M059J (cell line): ENCODE measurements around the gene FAS. TPM values are rescaled to one million over a fixed set of nuclear protein-coding genes. Genes with fewer than 3 reads are reported as not detected.

Experiments
- DNase-seq: peaks from one replicate; pipeline ENCODE4 v3.0.0-alpha.2; 2012; ENCODE audit warnings: low read depth
- total RNA-seq: library from RNA; depleted of rRNA; stranded (reverse); fragments of >200 nt; shearing (Covaris generic); gene quantifications from 2 replicates; pipeline ENCODE4 v1.2.3, GENCODE V29; 2014

FAS gene
- total RNA-seq, 1 experiment from 2014 or later: 21.2 TPM

DNA sequence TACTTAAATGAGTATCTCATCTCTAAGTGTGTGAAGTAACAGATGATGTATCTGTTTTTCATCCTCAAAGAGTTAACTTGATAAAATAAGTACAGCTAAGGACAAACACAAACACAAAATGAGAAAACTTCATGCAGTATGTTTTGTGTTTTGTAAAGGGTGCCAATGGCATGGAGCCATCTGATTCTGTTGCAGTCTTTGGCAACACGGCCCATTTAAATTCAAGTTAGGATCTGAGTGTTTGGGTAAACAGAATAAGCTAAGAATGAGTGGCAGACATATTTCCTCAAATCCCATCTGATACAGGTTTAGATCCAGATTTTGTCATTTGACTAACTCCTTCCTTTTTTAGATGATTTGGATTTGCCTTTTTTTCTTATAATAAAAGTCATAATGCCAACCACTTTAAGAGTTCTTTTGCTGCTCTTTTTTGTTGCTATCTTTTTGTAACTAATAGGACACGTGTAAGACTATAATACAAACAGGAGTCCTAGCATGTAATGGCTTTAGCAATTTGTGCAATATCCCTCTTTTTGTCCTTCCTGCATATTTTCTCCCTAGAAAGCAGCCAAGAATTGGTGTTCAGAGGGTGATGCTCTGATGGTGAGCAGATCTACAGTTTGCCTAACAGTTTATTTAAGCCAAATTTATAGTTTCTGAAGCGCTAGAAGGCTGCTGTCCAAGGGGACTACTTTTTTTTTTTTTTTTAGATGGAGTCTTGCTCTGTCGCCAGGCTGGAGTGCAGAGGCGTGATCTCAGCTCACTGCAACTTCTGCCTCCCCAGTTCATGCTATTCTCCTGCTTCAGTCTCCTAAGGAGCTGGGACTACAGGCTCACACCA, 19.2 kb upstream of the FAS start:
- no peak for DNase-seq

DNA sequence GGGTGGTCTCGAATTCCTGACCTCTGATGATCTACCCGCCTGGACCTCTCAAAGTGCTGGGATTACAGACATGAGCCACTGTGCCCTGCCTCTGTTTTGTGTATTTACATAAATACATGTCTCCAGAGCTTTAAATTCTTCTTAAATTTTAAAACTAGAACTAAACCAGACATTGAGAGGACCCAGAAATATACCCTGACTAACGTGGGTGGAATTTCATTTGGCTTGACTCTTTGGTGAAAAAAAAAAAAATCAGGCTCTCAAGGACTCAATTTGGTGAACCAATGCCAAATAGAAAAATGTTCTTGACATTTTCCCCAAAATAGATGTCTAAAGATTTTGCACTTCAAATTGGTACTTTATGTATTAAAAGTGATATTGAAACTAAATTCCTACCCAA, 16.6 kb upstream of the FAS start:
- peak; percentile 34 for DNase-seq

DNA sequence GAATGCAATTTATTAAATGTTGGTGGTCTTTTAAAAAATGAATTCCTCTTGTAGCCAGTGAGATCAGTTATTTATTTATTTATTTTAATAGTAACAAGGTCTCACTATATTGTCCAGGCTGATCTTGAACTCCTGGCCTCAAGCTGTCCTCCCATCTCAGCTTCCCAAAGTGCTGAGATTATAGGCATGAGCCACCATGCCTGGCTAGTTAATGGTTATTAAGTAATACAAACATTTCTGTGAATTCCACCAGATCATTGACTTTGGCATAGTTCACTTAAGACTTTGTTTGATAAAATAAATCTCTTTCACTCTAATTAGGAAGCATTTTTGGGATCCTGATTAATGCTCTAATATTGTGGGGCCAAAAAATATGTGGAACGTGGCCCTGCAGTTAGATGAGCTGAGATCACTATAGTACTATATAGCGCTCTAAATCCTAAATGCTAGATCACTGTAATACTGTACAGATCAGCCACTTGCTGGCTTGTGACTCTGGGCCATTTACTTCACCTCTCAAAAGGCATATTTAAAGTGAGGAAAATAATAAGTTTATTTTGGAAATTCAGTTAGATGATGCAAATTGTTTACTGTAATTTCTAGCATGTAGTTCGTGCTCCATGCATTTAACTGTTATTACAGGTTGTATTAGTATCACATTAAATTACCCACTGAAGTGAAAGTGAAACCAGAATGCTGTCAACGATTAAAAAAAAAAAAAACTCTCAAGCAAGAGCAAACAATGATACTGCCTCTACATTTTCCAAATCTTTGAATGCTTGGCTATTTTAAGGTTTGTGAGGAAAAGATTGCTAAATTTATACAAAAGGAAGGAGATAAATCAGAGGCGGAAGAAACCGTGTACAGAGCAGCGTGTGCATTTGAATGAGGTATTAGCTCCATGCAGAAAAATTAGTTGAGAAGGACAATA, 15.9 kb upstream of the FAS start:
- peak; percentile 51 for DNase-seq

DNA sequence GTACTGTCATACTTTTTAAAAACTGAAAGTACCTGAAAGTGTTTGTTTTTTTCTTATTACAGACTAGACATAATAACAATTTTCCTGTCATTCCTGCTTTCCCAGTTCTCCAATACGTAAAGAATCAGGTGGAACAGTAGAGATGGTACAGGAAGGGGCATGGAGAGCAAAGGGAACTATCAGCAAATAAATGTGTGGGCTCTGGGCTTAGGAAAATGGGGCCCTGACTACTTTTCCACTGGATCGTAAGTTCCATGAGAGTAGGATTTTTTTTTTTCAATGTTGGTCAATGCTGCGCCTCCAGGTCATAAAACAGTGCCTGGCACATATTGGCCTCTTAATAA, 15.2 kb upstream of the FAS start:
- DNase-seq: peak; percentile 24

DNA sequence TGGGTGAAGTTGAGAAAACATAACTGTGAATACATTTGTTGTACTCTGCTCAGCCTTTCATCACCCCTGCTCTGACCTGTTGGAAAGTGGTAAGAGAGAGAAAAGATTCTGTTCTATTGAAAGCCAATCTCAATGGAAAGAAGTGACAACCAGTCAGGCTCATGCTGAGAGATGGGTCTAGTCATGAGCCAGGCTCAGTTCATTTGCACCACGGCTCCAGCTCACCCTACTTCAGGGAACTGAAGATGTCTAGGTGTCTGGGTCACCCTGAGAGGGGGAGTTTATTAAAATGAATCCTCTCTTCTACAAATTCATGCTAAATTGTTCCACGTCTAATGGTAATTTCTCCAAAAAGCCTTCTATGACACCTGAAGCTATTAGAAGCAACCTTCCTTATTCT, 12.1 kb upstream of the FAS start:
- DNase-seq: no peak

DNA sequence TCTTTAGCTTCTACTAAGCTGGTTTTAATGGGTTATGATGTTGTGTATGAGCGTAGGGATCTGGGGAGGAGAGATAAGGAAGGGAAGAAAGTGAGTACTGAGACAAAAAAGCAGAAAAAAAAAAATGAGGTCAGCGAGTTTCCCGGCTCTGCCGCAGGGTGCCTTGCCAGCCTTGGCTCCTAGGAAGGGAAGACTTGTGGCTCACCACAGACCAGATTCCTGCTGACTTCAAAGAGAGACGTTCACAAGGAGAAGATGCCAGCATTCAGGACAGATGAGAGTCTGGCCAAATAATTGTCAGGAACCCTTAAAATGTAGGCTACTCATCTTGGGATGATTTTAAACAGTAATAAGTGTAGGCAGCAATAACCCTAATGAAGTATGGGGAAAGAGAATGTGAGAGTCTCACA, 11.4 kb upstream of the FAS start:
- peak; percentile 95 for DNase-seq

DNA sequence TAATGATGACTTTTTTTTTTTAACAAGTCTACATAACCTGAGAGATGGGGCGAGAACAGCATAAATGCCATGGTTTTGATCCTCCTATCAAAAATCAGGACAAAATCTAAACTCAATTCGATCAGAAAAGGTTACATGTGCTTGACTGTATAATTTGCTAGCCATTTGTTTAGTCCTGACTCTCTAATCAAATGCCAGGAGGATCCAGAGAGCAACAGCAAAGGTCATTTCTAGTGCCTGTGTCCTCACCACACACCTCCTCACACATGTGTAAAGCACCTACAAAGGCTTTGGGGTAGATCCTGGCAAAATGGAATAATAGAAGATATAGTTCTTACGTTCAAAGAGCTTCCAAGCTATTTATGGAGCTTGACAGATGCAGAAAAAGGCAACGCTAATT, 11.0 kb upstream of the FAS start:
- DNase-seq: no peak

DNA sequence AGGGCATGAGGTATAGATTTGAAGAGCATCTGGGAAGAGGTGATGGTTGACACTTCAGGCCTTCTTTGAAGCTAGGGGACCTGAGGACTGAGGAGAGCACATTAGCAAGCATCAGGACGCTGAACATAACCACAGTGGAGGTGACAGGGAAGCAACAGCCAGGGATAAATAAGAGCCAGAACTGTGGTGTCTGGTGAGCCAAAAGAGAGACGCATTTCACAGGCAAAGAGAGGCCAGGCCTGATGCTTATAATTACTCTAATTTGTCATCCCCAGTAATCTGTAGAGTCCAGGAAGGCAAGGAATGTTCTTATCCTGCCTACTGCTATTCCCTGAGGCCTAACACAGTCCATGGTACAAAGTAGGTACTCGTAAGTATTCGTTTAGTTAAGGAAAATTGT, 10.4 kb upstream of the FAS start:
- no peak for DNase-seq

DNA sequence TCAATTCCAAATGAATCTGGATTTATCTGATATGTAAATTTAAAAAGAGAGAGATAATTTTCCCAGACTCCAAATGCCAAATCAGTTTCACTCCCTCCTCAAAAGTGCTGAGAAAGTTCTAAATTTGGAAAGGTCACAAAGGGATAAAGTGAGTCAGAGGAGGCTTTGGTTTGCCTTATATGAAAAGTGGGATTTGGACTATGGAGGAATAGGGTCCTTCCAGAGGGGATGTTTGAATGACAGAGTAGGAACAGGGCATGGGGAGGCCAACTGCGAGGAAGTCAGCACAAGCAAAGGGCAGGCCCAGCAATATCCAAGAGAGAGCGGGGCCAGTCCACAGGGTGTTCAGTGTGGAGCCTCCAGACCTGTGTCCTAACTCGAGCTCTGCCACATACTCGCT, 9.8 kb upstream of the FAS start:
- no peak for DNase-seq

DNA sequence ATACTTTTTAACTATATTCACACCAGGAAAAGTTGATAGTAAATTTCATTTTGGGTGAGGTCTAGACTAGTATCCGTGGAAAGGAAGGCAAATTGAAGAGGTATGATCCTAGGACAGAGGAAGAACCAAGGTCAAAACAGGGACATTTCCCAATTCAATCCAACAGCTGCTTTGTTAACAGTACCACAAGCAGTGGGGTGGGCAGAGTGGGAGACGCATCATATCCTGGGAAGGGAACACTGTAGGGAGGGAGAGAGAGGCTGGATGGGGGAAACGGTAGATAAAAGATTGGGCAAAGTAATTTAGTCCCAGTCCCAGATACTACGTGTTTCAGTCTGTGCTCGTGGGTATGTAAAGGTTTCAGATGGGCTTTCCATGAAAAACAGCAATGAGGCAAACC, 9.2 kb upstream of the FAS start:
- DNase-seq: no peak

DNA sequence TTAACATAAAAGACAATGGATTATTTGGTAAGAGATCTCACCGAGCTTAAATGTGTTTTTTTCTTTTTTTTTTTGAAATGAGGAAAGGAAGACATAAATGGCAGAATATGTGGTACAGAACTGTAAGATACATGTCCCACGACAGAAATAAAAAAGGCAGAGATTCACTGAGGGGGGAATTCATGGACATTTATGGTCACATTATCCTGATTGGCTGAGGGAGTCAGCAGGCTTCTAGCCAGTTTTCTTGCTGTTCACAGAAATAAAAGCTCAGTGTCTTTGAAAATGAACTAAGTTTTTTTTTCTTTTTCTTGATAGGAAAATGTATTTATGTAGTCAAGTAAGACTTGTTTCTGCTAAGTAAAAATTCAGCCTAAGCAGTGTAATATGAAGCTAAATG, 8.2 kb upstream of the FAS start:
- no peak for DNase-seq

DNA sequence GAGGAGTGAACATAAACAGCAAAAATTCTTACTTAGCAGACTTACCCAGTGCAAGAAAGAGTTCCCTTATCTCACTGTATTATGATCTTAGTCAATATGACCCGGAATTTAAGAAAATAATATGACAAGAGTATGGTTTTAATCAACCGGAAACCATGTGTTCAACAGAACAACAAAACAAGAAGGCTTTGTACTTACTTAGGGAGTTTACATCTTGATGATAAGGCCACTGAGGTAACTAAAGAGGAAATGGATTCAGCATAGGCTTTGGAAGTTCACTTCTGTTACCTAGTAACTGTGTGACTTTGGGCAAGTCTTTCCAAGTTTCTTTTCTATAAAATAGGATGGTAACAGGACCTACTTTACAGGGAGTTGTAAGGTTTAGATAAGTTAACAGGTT, 7.4 kb upstream of the FAS start:
- DNase-seq: no peak

DNA sequence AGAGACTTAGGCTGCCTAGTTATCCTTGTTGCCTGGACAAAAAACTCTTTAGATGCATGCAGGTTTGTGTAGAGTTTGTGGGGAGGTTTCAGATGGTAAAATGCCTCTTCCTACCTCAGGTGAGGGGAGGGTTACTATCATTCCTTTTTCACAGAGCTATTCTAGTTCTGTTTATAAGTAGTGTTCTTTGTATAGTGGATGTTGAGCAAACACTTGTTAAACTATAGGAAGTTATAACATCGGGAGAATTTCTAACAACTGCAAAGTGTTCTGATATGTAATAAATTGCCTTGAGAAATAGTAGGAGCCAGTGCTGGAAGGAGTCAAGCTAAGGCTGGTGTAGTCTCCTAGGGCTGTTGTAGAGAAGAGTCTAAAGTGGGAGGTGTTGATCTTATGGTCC, 6.7 kb upstream of the FAS start:
- DNase-seq: no peak

DNA sequence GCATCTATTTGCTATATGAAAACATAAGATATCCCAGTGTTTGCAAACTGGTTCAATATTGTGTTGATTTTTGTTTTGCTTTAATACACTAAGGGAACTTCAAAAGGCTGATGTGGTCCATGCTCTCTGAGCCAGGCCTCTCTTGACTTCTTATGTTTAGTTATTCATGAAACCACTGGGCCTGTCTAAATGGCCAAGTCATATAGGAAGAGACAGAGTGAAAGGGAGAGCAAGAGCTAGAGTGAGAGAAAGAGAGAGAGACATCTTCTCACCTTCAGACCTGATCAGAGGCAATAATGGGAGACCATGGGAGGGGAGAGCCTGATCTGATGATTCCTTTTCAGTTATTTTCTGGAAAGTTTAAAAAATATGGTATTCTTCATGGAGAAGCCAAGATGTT, 6.1 kb upstream of the FAS start:
- no peak for DNase-seq

DNA sequence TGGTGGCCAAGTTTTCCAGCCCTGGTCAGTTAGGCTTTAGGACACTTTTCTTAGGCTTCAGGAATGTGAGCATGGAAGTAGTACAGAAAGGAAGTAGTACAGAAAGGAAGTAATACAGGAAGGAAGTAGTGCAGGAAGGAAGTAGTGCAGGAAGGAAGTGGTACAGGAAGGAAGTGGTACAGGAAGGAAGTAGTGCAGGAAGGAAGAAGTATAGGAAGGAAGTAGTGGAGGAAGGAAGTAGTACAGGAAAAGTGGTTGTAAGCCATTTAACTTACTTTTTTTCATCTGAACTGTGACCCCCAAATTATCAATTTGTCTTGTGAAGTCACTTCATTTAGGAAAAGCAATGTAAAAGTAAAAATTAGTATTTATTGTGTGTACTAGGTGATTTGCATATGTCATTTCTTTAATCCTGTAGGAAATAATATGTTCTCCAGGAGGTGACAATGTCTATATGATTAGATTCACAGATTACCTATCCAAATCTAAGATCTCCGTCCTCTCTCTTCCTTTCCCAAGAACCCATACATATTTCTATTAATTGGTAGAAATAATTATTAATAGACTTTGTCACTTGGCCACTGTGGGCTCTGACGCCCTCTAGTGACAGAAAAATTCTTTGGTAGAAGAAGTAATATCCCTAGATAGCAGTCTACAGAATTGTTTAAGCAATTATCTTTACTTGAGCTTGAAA, 3.9 kb upstream of the FAS start:
- peak; percentile 34 for DNase-seq

DNA sequence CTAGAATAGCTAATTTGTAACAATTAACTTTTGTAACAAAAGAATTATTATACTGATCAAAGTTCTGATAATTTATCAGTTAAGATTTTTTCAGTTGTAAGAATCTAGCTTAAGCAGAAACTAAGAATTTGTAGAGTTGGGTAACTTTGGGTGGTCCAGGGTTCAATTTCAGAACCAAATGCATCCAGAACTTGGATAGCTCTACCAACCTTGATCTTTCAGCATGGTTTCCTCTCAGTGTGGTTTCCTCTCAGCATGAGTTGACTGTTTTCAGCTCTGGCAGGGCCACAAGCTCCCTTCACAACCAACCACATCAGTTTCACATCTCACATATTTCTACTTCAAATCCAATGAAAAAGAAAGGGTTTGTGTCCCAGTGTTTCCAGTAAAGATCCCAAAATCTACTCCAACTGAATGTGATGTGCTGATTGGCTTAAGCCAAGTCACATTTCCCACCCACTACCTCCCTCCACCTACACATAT, 3.3 kb upstream of the FAS start:
- no peak for DNase-seq

DNA sequence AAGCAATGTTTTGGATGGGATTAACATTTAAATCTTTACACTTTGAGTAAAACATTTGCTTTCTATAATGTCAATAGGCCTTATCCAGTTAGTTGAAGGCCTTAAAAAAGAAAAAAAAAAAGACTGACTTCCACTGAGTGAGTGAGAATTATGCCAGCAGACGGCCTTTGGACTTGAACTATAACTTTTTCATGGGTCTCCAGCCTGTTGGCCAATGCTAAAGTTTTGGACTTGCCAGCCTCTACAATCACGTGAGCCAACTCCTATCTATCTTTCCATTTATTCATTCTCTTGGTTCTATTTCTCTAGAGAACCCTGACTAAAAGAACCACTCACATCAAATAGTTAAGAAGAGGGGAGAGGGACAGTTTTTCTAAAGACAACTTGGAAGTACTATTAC, 2.8 kb upstream of the FAS start:
- DNase-seq: no peak

DNA sequence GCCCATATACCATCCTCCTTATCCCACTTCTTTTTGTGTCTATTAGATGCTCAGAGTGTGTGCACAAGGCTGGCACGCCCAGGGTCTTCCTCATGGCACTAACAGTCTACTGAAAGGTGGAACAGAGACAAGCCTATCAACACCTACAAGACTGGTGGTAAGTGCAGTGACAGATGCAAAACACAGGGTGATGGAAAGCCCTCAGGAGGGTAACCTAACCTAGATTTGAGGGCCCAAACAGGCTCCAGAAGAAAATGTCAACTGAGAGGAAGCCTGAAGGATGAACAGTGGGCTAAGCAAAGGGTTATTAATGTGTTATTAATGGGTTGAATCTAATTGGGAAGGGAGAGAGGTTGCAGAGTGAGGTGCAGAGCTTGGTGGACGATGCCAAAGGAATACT, 1.2 kb upstream of the FAS start:
- no peak for DNase-seq

DNA sequence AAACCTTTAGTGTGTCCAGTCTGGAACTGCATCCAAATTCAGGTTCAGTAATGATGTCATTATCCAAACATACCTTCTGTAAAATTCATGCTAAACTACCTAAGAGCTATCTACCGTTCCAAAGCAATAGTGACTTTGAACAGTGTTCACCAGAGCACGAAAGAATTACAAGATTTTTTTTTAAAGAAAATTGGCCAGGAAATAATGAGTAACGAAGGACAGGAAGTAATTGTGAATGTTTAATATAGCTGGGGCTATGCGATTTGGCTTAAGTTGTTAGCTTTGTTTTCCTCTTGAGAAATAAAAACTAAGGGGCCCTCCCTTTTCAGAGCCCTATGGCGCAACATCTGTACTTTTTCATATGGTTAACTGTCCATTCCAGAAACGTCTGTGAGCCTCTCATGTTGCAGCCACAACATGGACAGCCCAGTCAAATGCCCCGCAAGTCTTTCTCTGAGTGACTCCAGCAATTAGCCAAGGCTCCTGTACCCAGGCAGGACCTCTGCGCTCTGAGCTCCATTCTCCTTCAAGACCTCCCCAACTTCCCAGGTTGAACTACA, 694 bp upstream of the FAS start:
- DNase-seq: peak; percentile 78

DNA sequence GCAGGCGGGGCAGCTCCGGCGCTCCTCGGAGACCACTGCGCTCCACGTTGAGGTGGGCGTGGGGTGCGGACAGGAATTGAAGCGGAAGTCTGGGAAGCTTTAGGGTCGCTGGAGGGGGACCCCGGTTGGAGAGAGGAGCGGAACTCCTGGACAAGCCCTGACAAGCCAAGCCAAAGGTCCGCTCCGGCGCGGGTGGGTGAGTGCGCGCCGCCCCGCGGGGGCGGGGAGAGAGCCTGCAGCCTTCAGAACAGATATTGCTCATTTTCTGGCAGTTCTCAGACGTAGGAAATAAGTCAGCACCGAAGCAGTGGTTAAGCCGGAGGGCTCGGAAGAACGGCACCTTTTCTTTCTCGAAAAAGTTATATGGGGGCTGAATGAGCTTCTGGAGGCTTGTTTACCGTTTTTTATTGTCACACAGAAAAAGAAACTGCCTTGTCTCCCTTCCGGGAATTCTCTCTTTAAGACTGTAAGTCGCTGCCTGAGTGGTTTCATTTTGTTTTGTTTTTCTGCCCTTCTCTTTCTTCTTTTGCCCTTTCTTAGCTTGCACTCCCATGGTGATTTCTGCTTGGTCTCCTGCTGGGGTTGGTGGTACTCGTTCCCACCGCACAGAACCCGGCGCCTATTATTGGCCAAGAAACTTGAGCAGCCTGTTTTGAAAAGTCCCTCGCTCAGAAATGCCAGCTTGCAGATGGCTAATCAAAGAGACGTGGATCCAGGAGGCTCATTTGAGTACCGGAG, 732 bp downstream of the FAS start:
- DNase-seq: peak; percentile 71

DNA sequence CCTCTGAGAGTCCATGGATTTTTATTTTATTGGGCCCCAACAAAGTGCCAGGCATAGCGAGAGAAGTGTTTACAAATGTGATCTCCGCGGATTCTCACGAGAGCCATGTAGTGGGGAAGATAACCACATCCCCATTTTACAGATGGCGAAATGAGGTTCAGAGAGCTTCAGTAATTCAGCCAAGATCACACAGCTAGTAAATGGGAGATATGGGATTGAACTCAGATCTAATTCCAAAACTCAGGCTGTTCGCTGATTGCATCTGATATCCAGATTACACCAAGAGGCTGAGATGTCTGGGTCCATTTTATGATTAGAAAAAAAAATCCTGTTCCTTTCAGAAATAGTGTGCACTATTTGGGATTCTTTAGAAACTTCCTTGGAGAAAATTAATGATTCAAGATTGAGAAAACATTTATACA, 1.3 kb downstream of the FAS start:
- no peak for DNase-seq
